HepG2 (cell line): ENCODE data around the gene CFAP61. TPM values are rescaled to one million over a fixed set of nuclear protein-coding genes. Genes with fewer than 3 reads are reported as not detected.

Experiments used
- ATAC-seq: fragments of 200-7000 bp; cut with Tn5 transposase; 3 replicates; pipeline ENCODE4 v1.9.1; 2020; ENCODE audit warnings: mild to moderate bottlenecking, moderate library complexity
- BruUV-seq: library from RNA; stranded (reverse); fragments of 400-500 nt; replicated peaks from 2 replicates; lab custom pipeline; 2021; lab: Mats Ljungman, UMichigan
- CTCF ChIA-PET: fragments of 300-600 bp; formaldehyde crosslinking; extraction: SDS; loops from one replicate; lab custom pipeline; 2021; ENCODE audit warnings: low total read pairs, inconsistent platforms, low intra/inter-chr PET ratio; lab: Yijun Ruan, JAX
- POLR2A ChIA-PET: fragments of 350-600 bp; sonication (Branson Sonifier 250); formaldehyde crosslinking; loops from one replicate; lab custom pipeline; 2020; ENCODE audit warnings: antibody characterized with exemption, inconsistent platforms; lab: Yijun Ruan, JAX
- DNase-seq: peaks from one replicate; pipeline ENCODE4 v3.0.0-alpha.2; 2015; ENCODE audit warnings: low spot score
- FAIRE-seq: peaks from 3 replicates; lab custom pipeline; 2011; peaks lifted over from hg19 to GRCh38; lab: Jason Lieb, UNC
- H2AFZ ChIP-seq: one replicate; pipeline ENCODE4 v1.6.1; 2011; ENCODE audit warnings: low read length, inconsistent platforms
- H3K27ac ChIP-seq: fragments of 300-600 bp; 3 replicates; pipeline ENCODE4 v1.8.0; 2011; ENCODE audit warnings: mixed run types, mild to moderate bottlenecking, mixed read lengths, low read length, inconsistent platforms; ENCODE audit not compliant: insufficient read depth; ENCODE audit errors: extremely low read length
- H3K27me3 ChIP-seq, 2 experiments: fragments of 200-600 bp in 1 of 2; 2 replicates in 1 of 2; 3 replicates in 1 of 2; pipeline versions ENCODE4 v1.6.0 to v1.8.0; 2011; ENCODE audit warnings: low read length in 2 of 2, mild to moderate bottlenecking in 2 of 2, moderate library complexity in 2 of 2, inconsistent platforms in 1 of 2; ENCODE audit not compliant: insufficient read depth in 2 of 2, control insufficient read depth in 1 of 2
- H3K36me3 ChIP-seq, 2 experiments: fragments of 200-600 bp in 1 of 2; replicated peaks in 1 of 2; 2 replicates in 1 of 2; 3 replicates in 1 of 2; pipeline versions ENCODE4 v1.5.1 to v1.8.0; 2011; ENCODE audit warnings: low read length in 2 of 2, inconsistent platforms in 1 of 2; ENCODE audit not compliant: insufficient read depth in 2 of 2, control insufficient read depth in 1 of 2
- H3K4me1 ChIP-seq: 2 replicates; pipeline ENCODE4 v1.5.1; 2012; ENCODE audit warnings: low read length, inconsistent platforms; ENCODE audit not compliant: insufficient read depth
- H3K4me2 ChIP-seq: 2 replicates; pipeline ENCODE4 v1.6.0; 2011; ENCODE audit warnings: low read depth, low read length, inconsistent platforms
- H3K4me3 ChIP-seq, 3 experiments: fragments of 200-600 bp in 1 of 3; sonication (generic), shearing (Covaris generic) in 1 of 3; replicated peaks in 1 of 3; 2 replicates each; pipeline ENCODE4 v1.5.1; 2011 to 2016; ENCODE audit warnings: low read length in 3 of 3, inconsistent platforms in 2 of 3, low read depth in 2 of 3, mild to moderate bottlenecking in 2 of 3, control low read depth in 1 of 3, mixed read lengths in 1 of 3; ENCODE audit not compliant: insufficient read depth in 1 of 3
- H3K79me2 ChIP-seq: one replicate; pipeline ENCODE4 v1.6.1; 2011; ENCODE audit warnings: low read length, inconsistent platforms; ENCODE audit not compliant: insufficient read depth
- H3K9ac ChIP-seq: 2 replicates; pipeline ENCODE4 v1.6.0; 2011; ENCODE audit warnings: mild to moderate bottlenecking, low read depth, low read length, inconsistent platforms; ENCODE audit not compliant: insufficient read depth
- H3K9me3 ChIP-seq: 2 replicates; pipeline ENCODE4 v1.5.1; 2012; ENCODE audit warnings: mild to moderate bottlenecking, low read length
- H4K20me1 ChIP-seq: 2 replicates; pipeline ENCODE4 v1.6.0; 2011; ENCODE audit warnings: inconsistent platforms, mild to moderate bottlenecking, low read length, moderate library complexity; ENCODE audit not compliant: insufficient read depth
- LBX2 ChIP-seq: sonication (generic); formaldehyde crosslinking; IDR thresholded peaks from 2 replicates; pipeline ENCODE4 v1.5.0; 2020; ENCODE audit warnings: missing genetic modification reagents, mild to moderate bottlenecking, borderline replicate concordance
- ZBTB8A ChIP-seq: sonication (generic); formaldehyde crosslinking; IDR thresholded peaks from 2 replicates; pipeline ENCODE4 v1.4.0; 2020; ENCODE audit warnings: mild to moderate bottlenecking, low read depth, missing genetic modification reagents, borderline replicate concordance
- ZHX1 ChIP-seq: sonication (generic); formaldehyde crosslinking; IDR thresholded peaks from 2 replicates; pipeline ENCODE4 v1.8.1; 2022; ENCODE audit warnings: low read depth, mild to moderate bottlenecking, missing genetic modification reagents
- WGBS: methylation state at CpG from one replicate; pipeline ENCODE4 v1.1.6; 2017; ENCODE audit warnings: low lambda C conversion rate; 5-methylcytosine and 5-hydroxymethylcytosine counted together
- in situ Hi-C: cut with HindIII; loops from 2 replicates; pipeline ENCODE4 v1.10.0; 2017; ENCODE audit warnings: low pct_unique_long_range_greater_than_20kb; ENCODE audit not compliant: extremely low pct_ligation_motif_present
- intact Hi-C: fragments of 100-400 bp; cut with micrococcal nuclease; formaldehyde crosslinking; loops from one replicate; pipeline ENCODE4 v1.10.0; 2022; ENCODE audit not compliant: unreplicated experiment
- polyA plus RNA-seq, 8 experiments: library from polyadenylated mRNA; depleted of rRNA in 3 of 8; stranded (reverse) in 7 of 8; unstranded in 1 of 8; fragments of >200 nt; fragmentation: Illumina TruSeq in 4 of 8; extraction: Trizol in 4 of 8; gene quantifications; 2 replicates each; pipeline versions ENCODE4 v1.2.1 to v1.2.3, GENCODE V29; 2011 to 2016; ENCODE audit warnings: low read depth in 4 of 8, missing spikeins in 1 of 8, mixed read lengths in 1 of 8; ENCODE audit not compliant: insufficient read depth in 1 of 8
- total RNA-seq, 5 experiments: library from RNA; depleted of rRNA; stranded (reverse); fragments of >200 nt; fragmentation: Illumina TruSeq; extraction: Trizol; gene quantifications; 2 replicates each; pipeline ENCODE4 v1.2.3, GENCODE V29; 2016; ENCODE audit warnings: low read depth in 1 of 5

The CFAP61 gene
- total and polyA plus RNA-seq, 2 of the 13 experiments (the other 11 are each of a cell fraction or from before 2014, with no cell fraction given): 0.27 TPM; not detected in 1

GRCh38 chr20:20198011-20198410, 145.7 kb downstream of the CFAP61 start:
- WGBS: 54% methylated on average over 1 of the region's 1 CpG
- BruUV-seq: no TSS peak
- no peak overlapping the region for H2AFZ ChIP-seq
- H3K27me3 ChIP-seq: 0 out of 5 replicates have a peak, but pooled peaks cover 0 to 4% of the 10 kb centered on the region in 2 experiments
- in situ Hi-C loops: no loop called here
- no peak overlapping the region for H3K4me2 ChIP-seq
- POLR2A ChIA-PET: no interaction called here
- no peak for FAIRE-seq
- TF ChIP-seq LBX2 (CRISPR knock-in tag) (no peak), ZBTB8A (CRISPR knock-in tag) (no peak), ZHX1 (CRISPR knock-in tag) (no peak)
- no peaks in the 10 kb centered on the region for H3K36me3 ChIP-seq
- CTCF ChIA-PET: no interaction called here
- H3K27ac ChIP-seq: no peak overlapping the region
- no peaks in the 10 kb centered on the region for H3K9me3 ChIP-seq
- no peak for DNase-seq
- intact Hi-C loops: no loop called here
- peaks cover 26% of the 10 kb centered on the region for H3K4me1 ChIP-seq
- no peaks in the 10 kb centered on the region for H4K20me1 ChIP-seq
- no peak overlapping the region for H3K4me3 ChIP-seq
- H3K79me2 ChIP-seq: no peaks in the 10 kb centered on the region
- H3K9ac ChIP-seq: no peak overlapping the region
- ATAC-seq: no peak
